Measurements from ENCODE around the gene FSHR.

The FSHR gene

DNA sequence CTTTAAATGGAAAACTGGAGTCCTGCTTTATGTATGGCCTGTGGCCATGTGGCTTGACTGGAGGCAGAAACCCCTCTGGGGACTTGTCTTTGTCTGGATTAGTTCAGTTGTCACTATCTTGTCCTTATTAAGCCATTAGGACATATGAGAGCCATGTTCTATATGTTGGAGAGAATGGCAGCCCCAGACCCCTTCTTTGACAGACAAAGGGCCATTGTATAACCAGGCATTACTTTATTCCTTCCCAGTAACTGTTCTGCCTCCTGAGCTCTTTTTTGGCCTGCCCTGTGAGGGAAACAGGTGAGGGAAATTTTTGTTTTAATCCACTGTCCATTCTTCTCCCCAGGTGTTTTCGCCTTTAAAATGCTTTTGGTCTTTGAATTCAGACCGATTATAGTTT, 43.3 kb downstream of the FSHR start:
- DNase-seq, result no peak

DNA sequence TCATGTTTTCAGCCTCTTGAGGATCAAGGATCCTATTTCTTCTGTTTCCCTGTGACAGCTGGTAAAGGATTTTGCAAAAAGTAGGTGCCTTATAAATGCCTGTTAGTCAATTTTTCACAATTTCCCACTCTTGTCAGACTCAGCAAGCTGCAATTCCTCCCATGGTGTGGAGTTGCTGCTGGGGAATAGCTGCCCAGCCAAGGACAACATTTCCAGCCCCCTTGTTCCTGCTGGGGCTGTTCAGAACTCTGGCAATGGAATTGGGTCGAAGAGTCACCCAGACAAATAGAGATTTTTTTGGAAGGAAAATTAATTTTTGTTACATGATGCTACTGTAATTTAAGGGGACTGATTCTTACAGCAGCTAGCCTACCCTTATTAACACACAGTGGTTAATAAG, 43.7 kb downstream of the FSHR start:
- DNase-seq, result no peak

DNA sequence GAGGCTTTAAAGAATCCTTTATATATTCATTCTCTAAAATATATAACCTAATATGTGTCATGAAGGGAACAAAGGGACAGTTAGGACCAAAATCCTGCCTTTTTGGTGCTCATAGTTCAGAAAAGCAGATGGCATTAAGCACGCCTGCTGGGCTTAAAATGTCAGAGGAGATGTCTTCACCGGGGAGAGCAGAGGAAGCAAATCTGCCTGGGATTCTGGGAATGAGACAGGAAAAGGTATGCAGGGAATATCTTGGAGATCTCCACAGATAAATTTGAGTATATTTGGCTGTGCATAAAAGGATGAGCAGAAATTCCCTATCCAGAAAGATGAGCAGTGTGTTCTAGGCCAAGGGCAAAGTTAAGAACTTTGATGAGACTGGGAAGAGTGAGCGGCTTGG, 45.5 kb downstream of the FSHR start:
- no peak for DNase-seq

DNA sequence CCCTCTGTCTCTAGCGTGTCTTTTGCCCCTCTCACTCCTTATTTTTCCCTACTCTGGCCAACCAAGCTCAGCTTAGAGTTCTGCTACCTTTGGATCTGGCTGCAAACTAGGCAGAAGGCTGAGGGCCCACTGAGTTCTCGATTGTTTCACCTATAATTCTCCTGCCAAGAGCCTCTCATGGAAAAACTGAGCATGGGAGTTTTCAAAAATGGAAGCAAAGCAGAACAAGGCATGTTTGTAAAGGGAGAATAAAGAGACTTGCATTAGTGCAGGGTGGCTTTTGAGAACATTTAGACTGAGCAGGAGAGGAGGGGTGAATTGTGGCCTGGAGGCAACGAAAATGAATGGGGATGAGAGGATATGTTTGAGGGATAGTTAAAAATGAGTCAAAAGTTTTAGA, 45.9 kb downstream of the FSHR start:
- no peak for DNase-seq

DNA sequence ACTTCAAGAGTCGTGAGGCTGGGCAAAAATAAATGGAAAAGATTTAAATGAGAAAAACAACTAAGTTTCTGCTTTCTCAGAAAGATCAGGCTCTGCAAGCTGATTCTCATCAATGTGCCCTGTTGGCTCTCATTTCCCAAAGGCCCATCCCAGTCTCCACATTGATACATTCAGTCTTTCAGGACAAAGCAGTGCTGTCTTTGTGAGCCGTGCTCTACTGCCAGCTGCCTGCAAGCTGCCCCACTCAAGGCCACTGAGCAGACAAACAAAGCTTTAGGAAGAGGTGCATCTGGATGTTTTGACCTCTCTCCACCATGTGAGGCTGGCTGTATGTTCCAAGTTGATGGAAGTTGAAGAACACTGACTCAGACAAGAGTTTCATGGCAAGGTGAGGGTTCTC, 48.8 kb downstream of the FSHR start:
- DNase-seq, result no peak

DNA sequence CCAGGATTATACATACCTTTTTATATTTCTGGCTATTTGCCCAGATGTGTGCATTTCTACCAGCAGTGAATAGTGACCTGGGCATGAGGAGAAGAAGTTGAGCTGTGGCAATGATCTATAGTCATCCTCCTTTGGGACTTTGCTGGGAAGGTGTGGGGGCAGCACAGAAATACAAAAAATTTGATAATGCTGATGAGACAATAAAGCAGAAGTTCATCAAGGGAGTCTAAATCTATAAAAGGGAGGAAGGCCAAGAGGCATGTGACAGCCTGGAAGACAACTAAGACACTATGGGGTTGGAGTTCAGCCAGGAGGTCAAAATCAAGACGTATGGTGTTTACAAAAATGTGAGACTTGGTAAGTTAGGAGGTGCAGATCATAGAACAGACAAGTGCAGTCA, 52.2 kb downstream of the FSHR start:
- no peak for DNase-seq

DNA sequence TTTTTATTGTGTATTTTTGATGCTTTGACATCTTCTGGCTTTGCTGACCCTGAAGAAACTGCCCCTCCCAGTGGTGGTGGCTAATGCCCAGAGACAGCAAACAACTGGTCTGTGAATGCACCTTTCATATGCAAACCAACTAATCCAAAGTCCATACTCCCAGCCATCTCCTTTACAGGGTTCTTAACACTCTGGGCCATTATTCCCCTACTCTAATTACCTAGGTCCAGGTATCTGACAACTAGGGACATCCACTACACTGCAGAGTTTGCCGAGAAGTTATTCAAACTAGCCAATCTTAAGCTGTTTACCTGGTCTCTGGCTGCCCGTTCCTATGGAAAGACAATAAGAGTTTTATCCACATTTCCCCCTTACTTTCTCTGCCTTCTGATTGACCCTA, 73.6 kb downstream of the FSHR start:
- no peak for DNase-seq

DNA sequence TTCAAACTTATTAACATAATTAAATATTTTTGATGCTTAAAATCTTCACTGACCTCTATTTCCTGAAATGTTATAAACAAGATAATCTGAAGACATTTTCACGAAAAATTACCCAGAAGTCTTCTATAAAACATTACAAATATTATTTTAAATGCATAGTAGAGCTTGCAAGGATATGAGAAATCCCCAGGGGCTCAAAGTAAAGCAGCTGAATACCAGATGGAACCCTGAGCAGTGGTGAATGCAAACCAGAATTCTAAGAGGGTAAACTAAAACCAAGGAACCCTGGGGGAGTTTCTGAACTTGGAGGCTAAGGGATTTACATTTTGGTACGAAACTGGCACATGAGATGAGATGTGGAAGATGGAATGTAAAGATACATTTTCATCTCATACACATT, 83.6 kb downstream of the FSHR start:
- no peak for DNase-seq

DNA sequence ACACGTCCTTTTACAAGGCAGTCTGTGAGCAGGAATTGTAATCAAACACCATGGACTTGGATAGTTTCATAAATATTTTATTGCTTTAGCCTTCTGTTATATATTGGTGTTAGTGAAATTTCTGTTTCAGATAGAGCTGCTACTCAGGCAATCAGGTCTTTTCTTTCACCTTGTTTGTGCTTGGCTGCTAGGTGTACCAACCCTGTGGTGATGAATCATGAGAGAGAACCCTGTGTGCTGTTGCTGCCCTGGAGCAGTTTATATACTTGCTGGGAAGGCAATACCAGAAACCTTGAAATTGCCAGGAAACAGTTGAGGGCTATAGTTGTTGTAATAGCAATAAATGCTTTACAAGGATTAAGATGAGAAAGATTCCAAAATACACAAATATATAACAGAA, 84.5 kb downstream of the FSHR start:
- DNase-seq, result no peak

DNA sequence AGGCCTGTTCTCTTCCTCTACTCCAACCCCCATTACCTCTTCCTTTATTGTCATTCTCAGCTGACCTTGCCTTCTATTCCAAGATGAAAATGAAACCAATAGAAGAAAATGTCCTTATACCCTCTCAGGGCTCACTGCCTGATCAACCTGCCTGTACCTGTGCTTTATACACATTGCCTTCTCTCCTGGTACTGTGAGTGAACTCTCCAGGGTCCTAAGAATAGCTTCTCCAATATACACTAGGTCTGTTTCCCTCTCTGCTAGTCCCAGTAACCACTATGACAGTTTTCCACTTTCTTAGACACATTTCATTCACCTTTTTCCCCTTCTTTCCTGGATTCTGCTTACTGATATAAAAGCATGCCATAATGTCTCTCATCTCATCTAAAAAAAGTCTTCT, 85.7 kb downstream of the FSHR start:
- DNase-seq, result no peak

DNA sequence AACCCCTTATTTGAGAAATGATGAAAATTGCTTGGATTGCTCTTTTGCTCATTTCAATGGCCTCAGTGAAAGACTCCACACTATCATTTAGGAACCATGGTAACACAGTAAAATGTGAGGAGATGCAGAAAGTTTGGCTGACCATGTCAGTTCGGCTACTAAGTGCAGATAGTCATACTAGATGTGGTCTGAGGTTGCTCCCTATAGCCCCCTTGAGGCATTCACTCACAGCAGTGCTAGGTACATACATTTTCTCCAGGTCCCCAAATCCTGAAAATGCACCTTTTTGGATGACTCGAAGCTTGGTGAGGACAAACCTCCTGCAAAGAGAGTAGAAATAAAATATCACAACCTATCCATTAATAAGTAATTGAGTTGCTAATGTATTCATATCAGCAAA, 86.3 kb downstream of the FSHR start:
- DNase-seq, result no peak

DNA sequence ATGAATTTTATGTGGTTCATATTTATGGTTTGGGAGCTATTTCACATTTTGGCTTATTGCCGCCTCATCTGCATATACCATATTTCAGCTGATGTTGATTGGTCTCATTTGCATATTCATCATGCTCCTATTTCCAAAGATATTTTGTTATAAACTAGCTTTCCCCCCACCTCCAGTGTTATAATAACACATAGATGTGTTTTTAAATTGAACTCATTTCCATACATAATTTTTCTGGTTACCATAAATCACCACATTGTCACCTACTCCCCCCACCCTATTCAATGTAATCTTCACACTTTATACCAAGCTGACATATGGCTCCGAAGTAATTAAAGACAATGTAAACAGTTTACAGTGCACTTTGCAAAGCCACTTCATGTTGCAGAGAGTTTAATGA, 101.2 kb downstream of the FSHR start:
- DNase-seq, result no peak

DNA sequence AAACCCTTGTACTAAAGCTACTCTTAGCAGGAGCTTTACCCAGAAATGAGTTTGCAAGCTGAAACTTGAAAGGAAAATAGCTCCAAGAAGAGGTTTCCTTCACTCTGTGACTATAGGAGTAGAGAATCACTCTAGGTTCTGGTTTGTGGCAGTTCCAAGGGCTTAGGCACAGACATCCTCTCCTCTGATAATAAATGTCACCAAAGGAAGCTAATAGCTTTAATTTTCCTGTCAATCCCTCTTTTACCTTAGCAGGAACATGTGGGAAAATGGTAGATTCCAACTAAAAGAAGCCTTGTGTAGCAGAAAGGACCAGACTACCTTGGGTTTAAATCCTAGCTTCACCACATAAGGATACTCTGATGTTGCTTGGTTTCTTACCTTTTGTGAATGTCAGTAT, 104.0 kb downstream of the FSHR start:
- no peak for DNase-seq

DNA sequence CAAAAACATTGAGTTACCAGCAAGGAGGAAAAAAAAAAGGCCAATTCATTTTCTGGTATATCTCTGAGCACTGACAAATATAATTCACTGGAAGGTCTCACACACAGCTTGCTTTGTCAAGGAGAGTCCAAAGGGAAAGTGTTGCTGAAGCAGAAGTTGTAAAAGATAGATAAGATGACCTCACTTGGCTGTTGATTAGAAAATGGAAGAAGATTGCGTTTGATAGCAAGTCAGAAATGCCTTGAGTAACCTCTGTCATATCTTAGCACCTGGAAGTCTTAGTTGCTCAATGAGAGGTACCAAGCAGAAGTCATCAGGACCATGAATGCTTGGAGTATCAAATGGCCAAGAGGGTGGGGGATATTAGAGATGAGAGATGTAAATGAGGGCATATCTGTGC, 105.2 kb downstream of the FSHR start:
- no peak for DNase-seq

DNA sequence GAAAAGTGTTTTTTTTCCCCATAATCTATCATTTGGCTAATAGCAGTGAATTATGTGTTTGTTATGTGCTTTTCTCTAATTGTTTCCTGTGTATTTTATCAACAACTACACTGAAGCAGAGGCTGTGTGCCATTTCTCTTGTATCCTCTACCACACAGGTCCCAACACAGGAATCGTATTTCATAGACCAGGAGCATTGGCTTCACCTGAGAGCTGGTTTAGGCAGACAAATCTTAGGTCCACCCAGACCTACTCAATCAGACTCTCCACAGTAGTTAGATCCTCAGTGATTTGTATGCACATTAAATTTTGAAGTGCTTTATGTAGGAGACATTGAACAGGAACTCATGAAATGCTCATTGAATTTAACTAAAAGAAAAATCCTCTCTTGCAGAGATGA, 109.2 kb downstream of the FSHR start:
- no peak for DNase-seq

DNA sequence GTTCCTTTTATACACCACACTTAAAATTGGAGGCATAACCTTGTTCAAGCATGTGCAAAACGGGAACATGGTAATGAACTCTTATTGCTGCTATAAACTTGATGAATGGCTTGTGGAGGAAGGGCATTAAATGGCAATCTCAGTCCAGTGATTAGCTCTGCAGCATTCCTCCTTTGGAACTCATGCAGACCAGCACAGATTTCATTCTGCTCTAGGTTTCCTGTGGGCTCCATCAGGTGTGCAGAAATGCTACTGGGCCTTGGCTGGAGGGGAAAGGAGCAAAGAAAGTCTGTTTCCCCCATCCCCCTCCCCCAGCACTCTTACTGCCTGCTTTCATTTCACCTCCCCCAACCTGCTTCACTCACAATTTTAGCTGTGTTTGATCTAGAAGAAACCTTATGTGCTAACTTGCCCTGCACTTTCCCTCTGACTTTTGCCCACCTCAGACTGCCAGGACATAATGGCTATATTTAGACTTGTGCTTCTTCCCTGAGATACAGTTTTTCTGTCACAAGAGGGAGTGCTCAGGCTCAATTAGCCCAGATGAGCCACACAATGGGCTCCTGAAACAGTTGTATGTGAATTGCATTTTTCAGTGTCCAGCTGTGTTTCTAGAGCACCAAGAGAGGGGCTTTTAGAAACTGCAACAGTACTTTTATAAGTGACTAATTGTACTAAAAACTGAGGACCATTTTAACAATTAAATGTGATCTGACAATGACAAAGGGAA, 109.8 kb downstream of the FSHR start:
- DNase-seq, result peak; percentile 14

DNA sequence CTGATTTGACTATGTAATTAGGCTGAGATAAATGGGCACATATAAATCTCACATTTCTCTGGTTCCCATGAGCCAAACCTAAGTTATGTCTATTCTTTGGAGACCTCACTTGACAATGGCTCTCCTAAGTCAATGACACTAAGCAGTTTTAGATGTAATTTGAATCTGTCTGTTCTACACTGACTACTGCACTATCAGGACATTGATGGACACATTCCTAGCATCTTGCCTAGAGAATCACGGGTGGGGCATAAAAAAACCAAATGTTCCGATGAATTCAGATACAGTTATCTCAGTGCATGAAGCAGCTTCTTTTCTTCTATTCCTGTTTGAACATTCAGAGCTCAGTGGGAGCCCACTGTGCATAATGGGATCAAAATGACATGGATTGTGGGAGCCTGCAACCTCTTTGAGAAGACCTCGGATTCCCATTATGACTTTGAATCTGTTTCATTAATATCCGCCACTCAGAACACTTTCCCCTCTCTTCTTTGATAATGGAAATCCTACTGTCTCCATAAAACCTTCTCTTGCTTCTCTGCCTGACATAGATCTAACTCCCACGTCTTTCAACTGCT, 110.8 kb downstream of the FSHR start:
- no peak for DNase-seq

DNA sequence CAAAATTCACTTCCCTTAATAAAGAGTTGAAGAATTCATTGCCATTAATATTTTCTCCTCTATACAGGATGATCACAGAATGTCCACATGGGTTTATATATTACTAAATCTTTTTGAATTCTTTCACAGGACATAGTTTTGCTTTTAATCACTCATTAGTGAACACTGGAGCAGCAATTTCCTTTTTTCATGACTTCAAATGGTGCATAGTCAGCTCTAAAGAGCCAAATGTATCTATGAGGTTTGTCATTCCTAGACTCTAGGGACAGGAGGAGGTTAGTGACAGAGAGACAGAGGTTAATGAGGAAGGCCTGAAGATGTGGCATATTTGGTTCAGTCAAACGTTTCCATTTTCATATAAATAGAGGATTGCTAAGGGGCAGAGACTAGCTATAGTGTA, 111.8 kb downstream of the FSHR start:
- DNase-seq, result no peak

DNA sequence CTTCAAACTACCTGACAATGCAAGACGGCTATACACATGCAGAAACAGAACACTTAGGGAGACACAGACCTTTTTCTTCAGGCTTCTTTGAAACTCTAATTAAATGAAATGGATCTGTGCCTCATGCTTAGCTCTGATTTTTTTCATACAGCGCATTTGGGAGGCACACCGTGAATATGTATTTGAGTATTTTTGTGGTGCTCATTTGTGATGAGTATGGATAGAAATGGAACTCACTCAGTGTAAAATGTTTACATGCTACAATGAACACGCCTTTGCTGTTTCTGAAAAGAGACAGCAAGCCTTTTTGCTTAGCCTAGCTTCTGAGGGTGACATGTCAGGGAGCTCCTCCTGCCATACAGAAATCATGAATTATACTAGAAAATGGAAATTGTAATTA, 113.3 kb downstream of the FSHR start:
- DNase-seq, result no peak

DNA sequence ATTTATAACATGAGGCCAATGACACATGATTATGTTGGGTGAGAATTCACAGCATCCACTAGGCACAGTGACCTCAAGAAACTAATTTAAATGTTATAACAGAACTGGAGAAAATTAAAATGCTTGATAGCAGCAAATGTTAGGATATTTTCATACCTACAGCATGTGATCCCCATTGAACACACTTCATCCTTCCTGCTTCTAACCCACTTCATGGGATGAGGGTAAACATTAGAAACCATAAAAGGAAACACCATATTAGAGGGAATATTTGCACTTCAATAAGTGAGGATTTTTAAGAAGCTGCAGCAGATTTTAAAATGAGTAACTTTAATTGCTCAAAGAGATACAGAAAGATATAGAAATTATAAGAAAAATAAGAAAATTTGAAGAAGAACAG, 117.1 kb downstream of the FSHR start:
- DNase-seq, result peak; percentile 33

DNA sequence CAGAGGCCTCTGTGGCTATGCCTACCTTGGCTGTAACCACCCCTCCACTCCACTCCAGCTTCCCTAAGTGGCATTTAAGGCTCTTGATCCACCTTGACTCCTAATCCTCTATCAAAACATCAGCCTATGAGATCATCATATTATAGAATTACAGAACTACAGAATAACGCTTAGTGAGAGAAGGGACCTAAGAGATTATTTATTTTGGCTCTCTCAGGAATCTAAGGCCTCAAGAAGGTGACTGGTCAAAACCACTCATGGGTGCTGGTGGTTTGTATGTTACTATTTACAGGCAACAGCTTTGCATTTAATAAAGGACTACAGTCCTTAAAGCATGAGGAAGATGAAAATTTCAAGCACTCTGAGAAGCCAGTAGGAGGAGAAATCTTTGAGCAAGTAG, 118.8 kb downstream of the FSHR start:
- DNase-seq, result peak; percentile 95

DNA sequence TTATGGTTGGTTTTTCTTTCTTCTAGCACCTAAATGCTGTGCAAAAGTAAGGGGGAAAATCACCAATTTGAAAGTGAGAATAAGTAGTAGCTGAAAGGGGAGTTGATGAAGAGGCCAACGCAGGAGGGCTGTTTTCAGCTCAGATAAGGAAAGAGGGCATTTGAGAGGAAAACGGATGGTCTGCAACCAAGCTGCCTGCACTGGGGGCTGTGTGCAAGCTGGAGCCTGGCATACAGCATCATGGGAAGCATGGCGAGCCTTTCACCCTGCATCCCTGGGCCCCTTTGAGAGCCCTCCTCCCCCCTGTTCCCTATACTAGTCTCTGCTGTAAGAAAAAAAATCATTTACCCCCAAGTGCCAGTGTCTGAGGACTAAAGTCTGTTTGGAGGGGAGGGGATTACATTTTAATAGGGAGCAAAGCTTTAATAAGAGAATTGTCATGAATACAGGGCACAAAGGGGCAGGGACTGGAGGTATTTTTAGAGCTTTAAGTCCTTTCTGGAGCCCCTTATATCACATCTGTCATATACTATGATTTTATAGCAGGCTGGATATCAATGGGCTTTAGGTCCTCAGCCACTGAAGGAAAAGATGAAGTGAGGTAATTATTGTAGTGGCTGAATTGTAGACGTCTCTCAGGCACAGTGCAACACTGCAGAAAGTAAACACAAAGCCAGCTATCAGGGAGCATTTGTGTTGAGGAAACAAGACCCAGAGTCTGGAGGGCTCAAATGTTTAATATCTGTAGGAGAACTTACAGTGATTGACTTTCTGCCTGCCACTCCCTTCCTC, 120.7 kb downstream of the FSHR start:
- DNase-seq, result no peak

DNA sequence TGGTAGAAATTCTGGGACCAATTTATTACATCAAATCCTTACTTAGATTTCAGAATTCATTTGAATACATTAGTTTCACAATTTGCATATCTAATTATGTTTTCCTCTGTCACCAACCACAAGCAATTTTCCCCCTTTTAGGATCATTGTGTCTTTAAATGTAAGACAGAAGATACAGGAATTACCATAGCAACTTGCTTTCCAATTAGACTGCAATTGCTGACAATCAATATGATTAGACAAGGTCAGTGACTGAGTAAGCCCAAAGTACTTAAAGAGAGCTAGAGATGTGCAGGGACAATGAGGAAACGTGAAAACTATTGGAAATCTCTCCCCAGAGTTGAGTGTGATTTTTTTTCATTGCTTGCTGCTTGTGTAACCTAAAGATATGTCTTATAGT, 121.4 kb downstream of the FSHR start:
- no peak for DNase-seq

DNA sequence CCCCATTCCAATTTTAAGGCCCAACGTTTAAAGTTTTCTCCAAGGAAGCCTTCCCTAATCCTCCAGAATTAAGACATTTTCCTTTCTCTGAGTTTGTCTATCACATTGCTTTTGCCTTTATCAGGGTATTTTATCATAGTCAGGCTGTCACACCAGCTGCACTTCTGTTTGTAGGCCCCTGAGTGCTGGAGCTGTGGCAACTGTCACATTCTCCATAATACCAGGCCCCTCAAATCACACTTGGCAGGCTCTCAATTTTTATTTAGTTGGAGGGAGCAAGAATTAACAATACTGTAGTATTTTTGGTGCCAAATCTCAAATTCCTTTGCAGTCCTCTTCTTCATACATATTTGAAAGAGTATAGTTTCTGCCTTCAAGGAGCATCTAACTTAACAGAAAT, 122.2 kb downstream of the FSHR start:
- no peak for DNase-seq

DNA sequence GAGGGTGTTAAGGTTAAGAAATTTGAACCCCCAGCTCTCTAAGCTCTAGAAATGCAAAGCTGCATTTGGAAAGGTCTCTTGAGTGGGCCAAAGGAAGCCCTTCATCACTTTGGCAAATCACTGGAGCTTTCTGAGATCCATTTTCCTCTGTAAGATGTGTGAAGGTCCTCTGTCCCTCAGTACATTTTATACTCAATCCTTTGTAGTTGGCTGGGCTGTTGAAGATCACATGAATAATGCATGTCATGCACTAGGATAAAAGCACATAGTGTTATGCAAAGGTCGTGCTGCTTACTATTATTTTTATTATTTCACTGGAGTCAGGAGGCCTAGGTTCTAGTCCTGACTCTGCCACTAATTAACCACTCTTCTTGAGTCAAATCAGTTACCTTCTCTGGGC, 124.9 kb downstream of the FSHR start:
- no peak for DNase-seq
